NCI-H524 treated with DMSO at 0.1 percent for 48 hours (cell line): ENCODE data around the gene ADGRG2.

Experiments
- DNase-seq: peaks from one replicate; lab custom pipeline; 2025; lab: John Stamatoyannopoulos, UW

ADGRG2 gene

GRCh38 chrX:18949944-18950301, 172.3 kb downstream of the ADGRG2 start:
- no peak for DNase-seq

GRCh38 chrX:18949291-18949943, 172.9 kb downstream of the ADGRG2 start:
- DNase-seq = no peak

- DNase-seq = no peak
These were observed 175.7 kb downstream of the ADGRG2 start for GRCh38 chrX:18946611-18947010.

- no peak for DNase-seq
These were observed 176.1 kb downstream of the ADGRG2 start for GRCh38 chrX:18946157-18946556.

GRCh38 chrX:18945483-18945882, 176.8 kb downstream of the ADGRG2 start:
- no peak for DNase-seq

- DNase-seq = no peak
These were observed 177.8 kb downstream of the ADGRG2 start for GRCh38 chrX:18944482-18944881.

- DNase-seq = no peak
These were observed 180.4 kb downstream of the ADGRG2 start for GRCh38 chrX:18941896-18942295.
